BLaER1 (cell line): Measurements from ENCODE around the gene APOC3.

Experiments used
- H3K27ac ChIP-seq: shearing (Covaris generic); formaldehyde crosslinking; 2 replicates; pipeline ENCODE4 v1.8.1; 2022
- H3K27me3 ChIP-seq: shearing (Covaris generic); formaldehyde crosslinking; 2 replicates; pipeline ENCODE4 v1.8.1; 2022
- H3K36me3 ChIP-seq: shearing (Covaris generic); formaldehyde crosslinking; 2 replicates; pipeline ENCODE4 v1.8.1; 2022
- H3K4me1 ChIP-seq: shearing (Covaris generic); formaldehyde crosslinking; 2 replicates; pipeline ENCODE4 v1.8.1; 2022
- H3K4me2 ChIP-seq: shearing (Covaris generic); formaldehyde crosslinking; 2 replicates; pipeline ENCODE4 v1.8.1; 2022
- H3K4me3 ChIP-seq: shearing (Covaris generic); formaldehyde crosslinking; 2 replicates; pipeline ENCODE4 v1.8.1; 2022
- H3K9ac ChIP-seq: shearing (Covaris generic); formaldehyde crosslinking; 2 replicates; pipeline ENCODE4 v1.8.1; 2022
- H3K9me3 ChIP-seq: shearing (Covaris generic); formaldehyde crosslinking; 2 replicates; pipeline ENCODE4 v1.8.1; 2022
- H4K20me1 ChIP-seq: shearing (Covaris generic); formaldehyde crosslinking; 2 replicates; pipeline ENCODE4 v1.8.1; 2022
- Cebpa-rat ChIP-seq: shearing (Covaris generic); IDR thresholded peaks from 2 replicates; pipeline ENCODE4 v1.8.1; 2022

APOC3 gene

DNA sequence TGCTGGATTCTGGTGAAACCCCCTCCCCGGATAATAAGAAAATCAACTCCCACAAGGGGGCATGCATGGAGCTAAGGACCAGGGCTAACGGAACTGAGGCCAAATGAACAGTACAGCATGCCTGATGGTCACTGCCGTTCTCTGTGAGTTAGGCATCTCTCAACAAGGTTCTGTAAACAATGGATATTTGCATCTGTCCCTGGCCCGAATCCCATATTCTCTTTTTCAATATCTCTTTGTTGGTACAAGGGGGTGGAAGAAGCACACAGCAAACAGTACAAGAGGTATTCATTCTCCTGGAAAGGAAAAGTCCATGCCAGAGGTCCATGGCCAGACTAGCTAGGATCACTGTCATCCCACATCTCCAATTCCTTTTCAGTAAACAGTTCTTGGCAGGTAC lies 39.9 kb downstream of the APOC3 start:
- no peaks in the 10 kb centered on the region for H3K9me3 ChIP-seq
- TF ChIP-seq Cebpa-rat, result no peak

DNA sequence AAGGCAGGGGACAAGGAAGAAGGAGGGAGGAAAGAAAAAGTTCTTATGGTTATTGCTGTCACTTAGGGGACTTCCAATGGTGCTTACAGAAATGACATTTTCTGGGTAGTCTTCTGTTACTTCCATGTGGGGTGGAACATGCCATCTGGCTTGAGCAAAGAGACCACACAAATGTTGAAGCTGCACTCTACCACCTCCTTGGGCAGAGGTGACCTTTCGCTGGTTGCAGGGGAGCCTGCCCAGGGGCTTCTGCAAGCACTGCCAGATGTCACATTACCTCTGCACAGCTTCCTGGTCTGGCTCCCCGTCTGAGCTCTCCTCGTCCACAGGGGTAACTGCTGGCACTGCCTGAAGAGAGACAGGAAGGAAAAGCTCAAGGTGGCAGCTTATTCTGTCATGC lies 40.3 kb downstream of the APOC3 start:
- H3K27ac ChIP-seq, result no peak overlapping the region
- H3K36me3 ChIP-seq, result peaks cover 93% of the 10 kb centered on the region
- no peaks in the 10 kb centered on the region for H3K4me1 ChIP-seq
- H3K9me3 ChIP-seq, result no peaks in the 10 kb centered on the region
- no peak overlapping the region for H3K4me2 ChIP-seq
- TF ChIP-seq Cebpa-rat, result no peak
- no peak overlapping the region for H3K4me3 ChIP-seq
- no peaks in the 10 kb centered on the region for H4K20me1 ChIP-seq
- H3K27me3 ChIP-seq, result no peaks in the 10 kb centered on the region
- H3K9ac ChIP-seq, result no peak overlapping the region

More for the DNA sequence above, 39.9 kb downstream of the APOC3 start:
- no peaks in the 10 kb centered on the region for H4K20me1 ChIP-seq
- H3K9ac ChIP-seq, result no peak overlapping the region
- H3K27ac ChIP-seq, result no peak overlapping the region
- no peaks in the 10 kb centered on the region for H3K27me3 ChIP-seq
- H3K4me2 ChIP-seq, result no peak overlapping the region
- H3K4me1 ChIP-seq, result no peaks in the 10 kb centered on the region
- peaks cover 93% of the 10 kb centered on the region for H3K36me3 ChIP-seq
- no peak overlapping the region for H3K4me3 ChIP-seq

DNA sequence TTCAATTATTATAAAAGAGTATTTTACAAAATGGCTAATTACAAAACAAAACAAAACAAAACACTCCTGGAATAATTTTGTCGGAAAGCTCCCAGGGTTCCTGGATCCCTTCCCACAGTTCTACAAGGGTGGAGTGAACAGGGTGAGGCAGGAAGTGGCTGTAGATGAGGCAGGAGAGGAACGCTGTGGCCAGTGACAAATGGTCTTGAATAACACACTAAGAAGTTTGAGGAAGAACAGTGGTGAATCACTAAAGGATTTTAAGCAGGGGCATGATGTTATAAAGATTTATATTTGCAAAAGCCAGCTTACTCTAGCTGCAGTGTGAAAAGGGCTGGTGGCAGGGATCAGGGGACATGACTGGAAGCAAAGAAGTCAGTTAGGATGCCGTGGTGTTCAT lies 41.5 kb downstream of the APOC3 start:
- Histone ChIP-seq H4K20me1 (no peaks in the 10 kb centered on the region), H3K4me3 (no peak overlapping the region), H3K27me3 (no peaks in the 10 kb centered on the region), H3K4me1 (peaks cover 3% of the 10 kb centered on the region), H3K27ac (no peak overlapping the region), H3K36me3 (peaks cover 96% of the 10 kb centered on the region), H3K4me2 (no peak overlapping the region), H3K9ac (no peak overlapping the region), H3K9me3 (no peaks in the 10 kb centered on the region)
- TF ChIP-seq Cebpa-rat, result no peak

DNA sequence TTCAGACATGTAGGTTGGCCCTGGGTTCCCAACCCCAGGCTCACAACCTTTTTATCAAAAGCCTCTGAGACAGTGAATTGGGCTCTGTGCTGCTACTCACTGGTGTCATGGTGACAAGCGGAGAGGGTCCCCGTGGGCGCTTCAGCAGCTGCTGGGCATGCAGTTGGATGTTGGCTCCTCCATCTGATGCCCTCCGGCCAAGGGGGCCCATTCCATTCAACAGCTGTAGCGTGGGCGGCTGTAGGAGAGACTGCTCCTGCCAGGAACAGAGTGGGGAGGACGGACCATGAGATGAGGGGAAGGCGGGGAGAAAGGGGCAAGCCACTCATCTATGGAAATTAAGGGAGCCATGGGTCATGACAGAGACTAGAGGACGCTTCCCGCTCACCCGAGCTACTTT lies 43.7 kb downstream of the APOC3 start:
- H3K36me3 ChIP-seq, result peaks cover 87% of the 10 kb centered on the region
- H3K9ac ChIP-seq, result no peak overlapping the region
- H3K27ac ChIP-seq, result no peak overlapping the region
- H3K27me3 ChIP-seq, result no peaks in the 10 kb centered on the region
- peaks cover 9% of the 10 kb centered on the region for H3K4me1 ChIP-seq
- TF ChIP-seq Cebpa-rat, result no peak
- H4K20me1 ChIP-seq, result no peaks in the 10 kb centered on the region
- no peak overlapping the region for H3K4me3 ChIP-seq
- no peak overlapping the region for H3K4me2 ChIP-seq
- no peaks in the 10 kb centered on the region for H3K9me3 ChIP-seq

DNA sequence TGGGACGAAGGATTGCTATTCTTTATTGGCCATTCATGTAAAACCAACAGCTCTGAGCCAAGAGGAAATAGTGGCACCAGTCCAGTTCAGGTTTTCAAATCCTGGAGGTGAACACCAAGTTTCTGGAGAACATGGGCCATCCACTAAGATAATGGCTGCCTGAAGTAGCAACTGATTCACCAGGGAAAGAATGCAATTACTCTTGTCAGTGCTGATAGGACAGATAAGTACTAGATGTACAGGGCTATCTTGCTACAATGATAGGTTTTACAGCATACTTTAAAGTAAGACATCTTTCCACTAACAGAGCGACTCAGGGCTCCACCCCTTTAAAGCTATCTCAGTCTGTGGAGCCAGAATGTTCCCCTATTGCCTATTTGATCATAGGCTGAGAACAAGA lies 44.5 kb downstream of the APOC3 start:
- Histone ChIP-seq H3K9me3 (no peaks in the 10 kb centered on the region), H3K36me3 (peaks cover 78% of the 10 kb centered on the region), H3K4me1 (peaks cover 9% of the 10 kb centered on the region), H3K9ac (no peak overlapping the region), H4K20me1 (no peaks in the 10 kb centered on the region), H3K27me3 (no peaks in the 10 kb centered on the region), H3K27ac (no peak overlapping the region), H3K4me3 (no peak overlapping the region), H3K4me2 (no peak overlapping the region)
- TF ChIP-seq Cebpa-rat, result no peak

DNA sequence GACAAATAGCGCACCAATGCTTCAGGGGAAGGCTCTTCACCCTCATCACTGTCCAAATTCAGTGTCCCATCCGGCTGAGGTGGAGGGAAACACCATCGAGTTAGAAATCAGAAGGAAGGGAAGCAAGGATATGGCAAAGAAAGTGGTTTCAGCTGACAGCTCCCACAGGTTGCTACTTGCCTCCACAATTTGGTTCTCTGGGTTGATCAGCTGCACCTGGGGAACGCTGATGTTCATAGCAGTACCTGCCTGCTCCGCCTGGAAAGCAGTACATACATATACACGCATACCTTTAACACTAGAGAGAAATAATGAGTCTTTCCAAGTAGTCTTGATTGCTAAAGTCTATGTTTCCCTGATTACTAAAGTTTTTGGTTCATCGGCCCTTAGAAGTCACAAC lies 45.5 kb downstream of the APOC3 start:
- TF ChIP-seq Cebpa-rat, result no peak
- Histone ChIP-seq H3K4me1 (peaks cover 9% of the 10 kb centered on the region), H3K4me2 (no peak overlapping the region)

DNA sequence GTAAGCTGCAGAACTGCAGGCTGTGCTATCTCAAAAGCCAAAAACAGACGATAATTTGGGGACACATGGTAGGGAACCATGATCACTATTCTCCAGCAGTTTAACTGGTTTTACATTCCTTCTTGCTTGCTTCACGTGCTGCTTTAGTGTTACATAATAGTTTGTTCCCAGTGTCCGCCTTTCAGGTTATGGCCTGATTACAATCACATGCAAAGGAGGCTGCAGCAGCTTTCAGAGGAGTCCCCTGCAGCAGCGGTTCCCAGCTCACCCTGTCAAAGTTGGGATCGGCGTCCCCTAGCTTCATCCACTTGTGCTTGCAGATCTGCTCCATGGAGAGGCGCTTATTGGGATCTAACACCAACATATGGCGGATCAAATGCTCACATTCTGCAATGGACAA lies 46.9 kb downstream of the APOC3 start:
- H3K4me3 ChIP-seq, result no peak overlapping the region
- peaks cover 9% of the 10 kb centered on the region for H3K4me1 ChIP-seq
- no peak for TF ChIP-seq Cebpa-rat
- no peak overlapping the region for H3K9ac ChIP-seq
- no peaks in the 10 kb centered on the region for H3K9me3 ChIP-seq
- H3K27me3 ChIP-seq, result no peaks in the 10 kb centered on the region
- peaks cover 60% of the 10 kb centered on the region for H3K36me3 ChIP-seq
- H3K27ac ChIP-seq, result no peak overlapping the region
- no peaks in the 10 kb centered on the region for H4K20me1 ChIP-seq
- H3K4me2 ChIP-seq, result no peak overlapping the region

More for the DNA sequence above, 45.5 kb downstream of the APOC3 start:
- peaks cover 69% of the 10 kb centered on the region for H3K36me3 ChIP-seq
- H3K9ac ChIP-seq, result no peak overlapping the region
- no peaks in the 10 kb centered on the region for H3K27me3 ChIP-seq
- no peak overlapping the region for H3K27ac ChIP-seq
- no peaks in the 10 kb centered on the region for H4K20me1 ChIP-seq
- H3K4me3 ChIP-seq, result no peak overlapping the region
- no peaks in the 10 kb centered on the region for H3K9me3 ChIP-seq

DNA sequence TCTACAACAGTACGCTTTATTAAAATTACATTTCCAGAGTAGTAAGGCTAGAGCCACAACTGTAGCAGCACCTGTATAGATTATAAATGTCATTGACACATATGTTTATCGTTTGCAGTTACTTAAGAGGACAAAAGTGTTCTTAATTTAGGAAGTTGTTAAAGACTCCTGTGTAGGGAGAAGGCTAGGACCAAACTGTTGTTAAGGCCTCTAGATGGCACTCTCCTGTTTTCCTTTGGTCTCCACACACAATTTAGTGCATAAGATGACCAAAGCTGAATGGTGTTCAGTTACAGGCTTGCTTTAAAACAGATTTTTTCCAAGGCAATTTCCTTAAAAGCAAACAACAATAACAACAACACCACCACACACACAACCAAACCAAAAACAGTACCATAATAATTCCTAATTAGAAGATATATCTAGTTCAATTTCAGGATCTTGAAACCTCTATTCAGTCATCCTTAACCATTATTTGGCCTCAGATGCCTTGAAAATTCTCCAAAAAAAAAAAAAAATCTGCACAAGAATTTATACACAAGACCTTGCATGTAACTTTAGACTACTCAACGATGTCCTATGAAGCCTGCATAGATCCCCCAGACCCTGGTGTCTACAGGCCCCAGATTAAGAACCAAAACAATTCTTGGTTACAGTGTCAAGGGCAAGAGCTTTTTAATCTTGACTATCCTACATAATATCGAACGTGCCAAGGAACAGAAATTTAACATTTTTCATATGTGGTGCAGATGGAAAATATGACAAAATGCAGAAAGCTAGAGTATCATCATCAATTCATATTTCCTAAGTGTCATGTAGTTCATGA lies 50.3 kb downstream of the APOC3 start:
- Histone ChIP-seq H3K4me2 (no peak overlapping the region), H4K20me1 (no peaks in the 10 kb centered on the region), H3K4me1 (peaks cover 9% of the 10 kb centered on the region), H3K9me3 (no peaks in the 10 kb centered on the region), H3K9ac (no peak overlapping the region), H3K27ac (no peak overlapping the region), H3K4me3 (no peak overlapping the region), H3K27me3 (no peaks in the 10 kb centered on the region), H3K36me3 (peaks cover 27% of the 10 kb centered on the region)
- no peak for TF ChIP-seq Cebpa-rat

DNA sequence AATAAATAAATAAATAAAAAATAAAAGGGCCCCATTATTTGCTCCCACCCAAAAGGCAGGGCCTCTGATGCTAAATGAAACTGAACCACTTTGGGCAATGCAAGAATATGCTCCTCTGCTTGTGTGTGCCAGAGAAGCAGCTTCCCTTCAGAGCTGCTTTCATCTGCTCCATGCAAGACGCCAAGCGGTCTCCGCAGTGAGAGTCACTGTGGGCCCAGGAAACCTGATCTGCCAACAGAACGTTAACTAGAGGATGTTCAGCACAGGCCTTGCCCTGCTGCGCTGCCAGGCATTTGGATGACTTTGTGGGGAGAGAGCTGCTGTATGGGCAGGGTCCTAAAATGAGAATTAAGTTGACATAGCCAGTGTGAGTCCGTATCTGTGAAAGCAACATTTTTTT lies 51.4 kb downstream of the APOC3 start:
- H4K20me1 ChIP-seq, result no peaks in the 10 kb centered on the region
- H3K9me3 ChIP-seq, result no peaks in the 10 kb centered on the region
- no peak overlapping the region for H3K4me3 ChIP-seq
- H3K4me2 ChIP-seq, result no peak overlapping the region
- H3K27ac ChIP-seq, result no peak overlapping the region
- H3K27me3 ChIP-seq, result no peaks in the 10 kb centered on the region
- peaks cover 7% of the 10 kb centered on the region for H3K4me1 ChIP-seq
- H3K9ac ChIP-seq, result no peak overlapping the region
- TF ChIP-seq Cebpa-rat, result no peak
- H3K36me3 ChIP-seq, result peaks cover 19% of the 10 kb centered on the region; the same call in 1 of the 2 replicates

DNA sequence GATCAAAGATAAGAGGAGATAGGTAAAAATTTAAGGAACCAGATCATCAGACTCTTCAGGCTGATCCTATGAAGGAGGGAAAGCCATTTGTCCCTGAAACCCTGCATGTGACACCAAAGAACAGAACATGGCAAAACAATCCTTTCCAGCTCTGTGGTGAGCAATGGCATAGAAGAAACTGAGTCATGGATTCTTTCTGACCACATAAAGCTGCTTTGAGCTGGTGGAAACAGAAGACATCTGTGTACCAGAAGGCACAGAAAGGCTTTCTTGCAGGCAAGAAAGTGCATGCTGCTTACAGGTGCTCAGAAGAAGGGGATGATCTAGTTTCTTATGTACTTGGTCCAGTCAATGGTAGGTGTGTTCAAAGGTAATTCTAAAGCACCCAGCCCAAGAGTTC lies 52.7 kb downstream of the APOC3 start:
- no peak overlapping the region for H3K4me2 ChIP-seq
- H3K9ac ChIP-seq, result no peak overlapping the region
- peaks cover 9% of the 10 kb centered on the region; the same call in 1 of the 2 replicates for H3K36me3 ChIP-seq
- no peaks in the 10 kb centered on the region for H3K9me3 ChIP-seq
- H4K20me1 ChIP-seq, result no peaks in the 10 kb centered on the region
- no peak overlapping the region for H3K4me3 ChIP-seq
- no peaks in the 10 kb centered on the region for H3K4me1 ChIP-seq
- H3K27me3 ChIP-seq, result no peaks in the 10 kb centered on the region
- H3K27ac ChIP-seq, result no peak overlapping the region
- TF ChIP-seq Cebpa-rat, result no peak
